IPS-NIHi7 (cell line): ENCODE measurements around the gene SLC25A47.
"Not testable (repeated sequence)": the region's sequence is repeated elsewhere in the genome, so short reads cannot be mapped to it uniquely, and the experiment has no call there.

Experiments
- DNase-seq: peaks from one replicate; pipeline ENCODE4 v3.0.0; 2012; ENCODE audit warnings: mixed read lengths; ENCODE audit errors: extremely low spot score

SLC25A47 gene

GRCh38 chr14:100325231-100325632 lies 2.1 kb downstream of the SLC25A47 start:
- DNase-seq, result no peak

GRCh38 chr14:100325958-100326357 lies 2.8 kb downstream of the SLC25A47 start:
- no peak for DNase-seq

GRCh38 chr14:100327128-100327527 lies 4.0 kb downstream of the SLC25A47 start:
- no peak for DNase-seq

GRCh38 chr14:100328495-100329163 lies 5.5 kb downstream of the SLC25A47 start:
- DNase-seq, result no peak

GRCh38 chr14:100329233-100330006 lies 6.3 kb downstream of the SLC25A47 start:
- DNase-seq, result no peak

GRCh38 chr14:100330007-100330344 lies 6.8 kb downstream of the SLC25A47 start:
- no peak for DNase-seq

- DNase-seq, result no peak
Observed at GRCh38 chr14:100330388-100330931, 7.3 kb downstream of the SLC25A47 start.

- no peak for DNase-seq
Observed at GRCh38 chr14:100332071-100332639, 9.0 kb downstream of the SLC25A47 start.

GRCh38 chr14:100332797-100333196 lies 9.7 kb downstream of the SLC25A47 start:
- DNase-seq, result no peak

- no peak for DNase-seq
Observed at GRCh38 chr14:100333311-100333710, 10.2 kb downstream of the SLC25A47 start.

- DNase-seq, result no peak
Observed at GRCh38 chr14:100333827-100334226, 10.7 kb downstream of the SLC25A47 start.

GRCh38 chr14:100334904-100335303 lies 11.8 kb downstream of the SLC25A47 start:
- DNase-seq, result no peak

- no peak for DNase-seq
Observed at GRCh38 chr14:100336618-100337530, 13.7 kb downstream of the SLC25A47 start.

GRCh38 chr14:100339766-100340422 lies 16.8 kb downstream of the SLC25A47 start:
- no peak for DNase-seq

GRCh38 chr14:100340423-100340813 lies 17.3 kb downstream of the SLC25A47 start:
- no peak for DNase-seq

- DNase-seq, result no peak
Observed at GRCh38 chr14:100341301-100342031, 18.3 kb downstream of the SLC25A47 start.

GRCh38 chr14:100342195-100342594 lies 19.1 kb downstream of the SLC25A47 start:
- no peak for DNase-seq

- not testable (repeated sequence) for DNase-seq
Observed at GRCh38 chr14:100342826-100343225, 19.7 kb downstream of the SLC25A47 start.

GRCh38 chr14:100344657-100345056 lies 21.5 kb downstream of the SLC25A47 start:
- not testable (repeated sequence) for DNase-seq

- no peak for DNase-seq
Observed at GRCh38 chr14:100345711-100346110, 22.6 kb downstream of the SLC25A47 start.
